Upper lobe of left lung (tissue), 4 donors: ENCODE measurements around the gene DRC3.

Experiments used
- CTCF ChIP-seq, 6 experiments: fragments of 450-650 bp in 4 of 6; fragments of 200-600 bp in 2 of 6; sonication (generic) in 2 of 6; IDR thresholded peaks; one replicate each; pipeline ENCODE4 v1.5.1; 2016 to 2019; ENCODE audit warnings: antibody characterized with exemption in 6 of 6
- POLR2A ChIP-seq, 4 donors: fragments of 450-650 bp; IDR thresholded peaks; one replicate each; pipeline ENCODE4 v1.5.1; 2016 to 2017; ENCODE audit warnings: antibody characterized with exemption in 4 of 4, mild to moderate bottlenecking in 2 of 4
- POLR2AphosphoS5 ChIP-seq, 2 donors: sonication (generic); formaldehyde crosslinking; IDR thresholded peaks; one replicate each; pipeline ENCODE4 v1.5.1; 2017; ENCODE audit warnings: antibody characterized with exemption in 2 of 2

GRCh38 chr17:17960500-17961030 lies 12.1 kb upstream of the DRC3 start:
- TF ChIP-seq CTCF (IDR thresholded peaks at IDR 0.05) (no peak), POLR2AphosphoS5 (IDR thresholded peaks at IDR 0.05) (no peak), POLR2A (IDR thresholded peaks at IDR 0.05) (no peak)
